NCI-H460 (cell line): Measurements from ENCODE around the gene CLSTN1. TPM values are rescaled to one million over a fixed set of nuclear protein-coding genes. Genes with fewer than 3 reads are reported as not detected.

ENCODE experiments used
- DNase-seq: peaks from one replicate; pipeline ENCODE4 v3.0.0-alpha.2; 2016; ENCODE audit warnings: low read depth; ENCODE audit errors: extremely low read depth
- total RNA-seq: library from RNA; depleted of rRNA; stranded (reverse); fragments of >200 nt; shearing (Covaris generic); gene quantifications from 2 replicates; pipeline ENCODE4 v1.2.3, GENCODE V29; 2014

Gene CLSTN1
- total RNA-seq, 1 experiment from 2014 or later = 24.4 TPM

GRCh38 chr1:9852410-9853248, 28.9 kb upstream of the CLSTN1 start:
- DNase-seq = no peak

GRCh38 chr1:9852004-9852403, 28.2 kb upstream of the CLSTN1 start:
- no peak for DNase-seq

GRCh38 chr1:9850442-9851162, 26.8 kb upstream of the CLSTN1 start:
- DNase-seq = no peak

GRCh38 chr1:9849691-9850441, 26.1 kb upstream of the CLSTN1 start:
- no peak for DNase-seq

GRCh38 chr1:9848022-9848421, 24.3 kb upstream of the CLSTN1 start:
- no peak for DNase-seq

GRCh38 chr1:9847269-9847668, 23.5 kb upstream of the CLSTN1 start:
- no peak for DNase-seq

- no peak for DNase-seq
These were observed 22.9 kb upstream of the CLSTN1 start for GRCh38 chr1:9846611-9847171.

GRCh38 chr1:9845914-9846313, 22.1 kb upstream of the CLSTN1 start:
- DNase-seq = no peak

- no peak for DNase-seq
These were observed 21.0 kb upstream of the CLSTN1 start for GRCh38 chr1:9844756-9845155.

GRCh38 chr1:9844106-9844505, 20.3 kb upstream of the CLSTN1 start:
- DNase-seq = no peak

GRCh38 chr1:9843576-9843945, 19.8 kb upstream of the CLSTN1 start:
- DNase-seq = no peak

- DNase-seq = no peak
These were observed 19.2 kb upstream of the CLSTN1 start for GRCh38 chr1:9842781-9843575.

GRCh38 chr1:9842073-9842711, 18.4 kb upstream of the CLSTN1 start:
- DNase-seq = no peak

- no peak for DNase-seq
These were observed 17.7 kb upstream of the CLSTN1 start for GRCh38 chr1:9841460-9841859.

GRCh38 chr1:9840176-9840575, 16.4 kb upstream of the CLSTN1 start:
- no peak for DNase-seq

GRCh38 chr1:9838946-9839345, 15.2 kb upstream of the CLSTN1 start:
- DNase-seq = no peak

GRCh38 chr1:9836632-9836960, 12.8 kb upstream of the CLSTN1 start:
- DNase-seq = no peak

- DNase-seq = no peak
These were observed 12.2 kb upstream of the CLSTN1 start for GRCh38 chr1:9835758-9836631.

- no peak for DNase-seq
These were observed 11.6 kb upstream of the CLSTN1 start for GRCh38 chr1:9835404-9835757.
